ENCODE measurements around the gene CA5B.

Gene CA5B

GRCh38 chrX:15797707-15798106, 59.6 kb downstream of the CA5B start:
- TF ChIP-seq CTCF (IDR thresholded peaks at IDR 0.05; ENCODE audit: borderline replicate concordance, insufficient read depth, low read depth, low read length): no peak
- no peak overlapping the region for H3K4me3 ChIP-seq (ENCODE audit: low read depth, low read length)

- no peak overlapping the region for H3K4me3 ChIP-seq (ENCODE audit: low read depth, low read length)
- no peak for TF ChIP-seq CTCF (IDR thresholded peaks at IDR 0.05; ENCODE audit: borderline replicate concordance, insufficient read depth, low read depth, low read length)
These were observed 66.5 kb downstream of the CA5B start for GRCh38 chrX:15804563-15804962.

GRCh38 chrX:15808254-15808653, 70.2 kb downstream of the CA5B start:
- no peak for TF ChIP-seq CTCF (IDR thresholded peaks at IDR 0.05; ENCODE audit: borderline replicate concordance, insufficient read depth, low read depth, low read length)
- no peak overlapping the region for H3K4me3 ChIP-seq (ENCODE audit: low read depth, low read length)

- no peak for TF ChIP-seq CTCF (IDR thresholded peaks at IDR 0.05; ENCODE audit: borderline replicate concordance, insufficient read depth, low read depth, low read length)
These were observed 74.3 kb downstream of the CA5B start for GRCh38 chrX:15812192-15812938.

GRCh38 chrX:15813416-15813815, 75.3 kb downstream of the CA5B start:
- H3K4me3 ChIP-seq (ENCODE audit: low read depth, low read length): no peak overlapping the region
- TF ChIP-seq CTCF (IDR thresholded peaks at IDR 0.05; ENCODE audit: borderline replicate concordance, insufficient read depth, low read depth, low read length): no peak

More at GRCh38 chrX:15812192-15812938, 74.3 kb downstream of the CA5B start:
- no peak overlapping the region for H3K4me3 ChIP-seq (ENCODE audit: low read depth, low read length)

- H3K4me3 ChIP-seq (ENCODE audit: low read depth, low read length): no peak overlapping the region
- TF ChIP-seq CTCF (IDR thresholded peaks at IDR 0.05; ENCODE audit: borderline replicate concordance, insufficient read depth, low read depth, low read length): no peak
These were observed 76.8 kb downstream of the CA5B start for GRCh38 chrX:15814771-15815365.
